ENCODE results near the gene SNAPIN.

Gene SNAPIN

GRCh38 chr1:153643100-153643499 lies 15.4 kb upstream of the SNAPIN start:
- no peak for TF ChIP-seq CTCF (IDR thresholded peaks at IDR 0.05; ENCODE audit: poor library complexity, severe bottlenecking)
- peaks cover 79% of the 10 kb centered on the region for H3K36me3 ChIP-seq (ENCODE audit: low read depth)
- ATAC-seq (ENCODE audit: low read depth): no peak

DNA sequence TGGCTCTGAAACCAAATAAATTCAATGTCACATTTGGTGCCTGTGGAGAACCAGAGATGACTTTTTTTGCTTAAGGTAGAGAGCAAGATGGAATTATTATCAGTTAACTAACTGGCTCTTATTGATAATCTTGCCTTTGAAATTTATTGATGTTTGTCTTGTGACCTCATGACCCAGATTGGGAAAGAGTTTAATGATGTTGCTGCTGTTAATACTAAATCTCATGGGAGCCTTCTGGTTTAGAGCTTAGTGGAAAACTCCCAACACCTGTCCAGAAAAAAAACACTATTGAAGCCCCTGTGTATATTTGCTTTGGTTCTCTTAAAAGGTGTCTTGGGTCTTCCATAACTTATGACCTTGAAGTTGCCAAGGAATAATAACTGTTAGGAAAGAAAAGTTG lies 14.7 kb upstream of the SNAPIN start:
- Histone ChIP-seq H3K4me3 (ENCODE audit: severe bottlenecking) (no peak overlapping the region), H3K4me1 (ENCODE audit: insufficient read depth, poor library complexity, severe bottlenecking) (no peaks in the 10 kb centered on the region), H3K36me3 (ENCODE audit: low read depth) (peaks cover 71% of the 10 kb centered on the region), H3K27me3 (ENCODE audit: insufficient read depth, poor library complexity, severe bottlenecking) (no peaks in the 10 kb centered on the region), H3K9me3 (ENCODE audit: severe bottlenecking) (no peaks in the 10 kb centered on the region), H3K27ac (ENCODE audit: poor library complexity, severe bottlenecking) (no peak overlapping the region)
- ATAC-seq (ENCODE audit: low read depth) (no peak), DNase-seq (ENCODE audit: low spot score) (no peak)
- TF ChIP-seq CTCF (IDR thresholded peaks at IDR 0.05; ENCODE audit: poor library complexity, severe bottlenecking): no peak

More at GRCh38 chr1:153643100-153643499, 15.4 kb upstream of the SNAPIN start:
- no peak for DNase-seq (ENCODE audit: low spot score)
- Histone ChIP-seq H3K9me3 (ENCODE audit: severe bottlenecking) (no peaks in the 10 kb centered on the region), H3K27me3 (ENCODE audit: insufficient read depth, poor library complexity, severe bottlenecking) (no peaks in the 10 kb centered on the region), H3K4me3 (ENCODE audit: severe bottlenecking) (no peak overlapping the region), H3K27ac (ENCODE audit: poor library complexity, severe bottlenecking) (no peak overlapping the region), H3K4me1 (ENCODE audit: insufficient read depth, poor library complexity, severe bottlenecking) (no peaks in the 10 kb centered on the region)

- ATAC-seq (ENCODE audit: low read depth) (peak; percentile 21), DNase-seq (ENCODE audit: low spot score) (no peak)
- peaks cover 42% of the 10 kb centered on the region for H3K36me3 ChIP-seq (ENCODE audit: low read depth)
- TF ChIP-seq CTCF (IDR thresholded peaks at IDR 0.05; ENCODE audit: poor library complexity, severe bottlenecking): no peak
- H3K27me3 ChIP-seq (ENCODE audit: insufficient read depth, poor library complexity, severe bottlenecking): no peaks in the 10 kb centered on the region
- H3K9me3 ChIP-seq (ENCODE audit: severe bottlenecking): no peaks in the 10 kb centered on the region
- no peak overlapping the region for H3K4me3 ChIP-seq (ENCODE audit: severe bottlenecking)
- no peak overlapping the region for H3K27ac ChIP-seq (ENCODE audit: poor library complexity, severe bottlenecking)
- H3K4me1 ChIP-seq (ENCODE audit: insufficient read depth, poor library complexity, severe bottlenecking): no peaks in the 10 kb centered on the region
Measured at GRCh38 chr1:153646672-153647345, 11.7 kb upstream of the SNAPIN start.

- ATAC-seq (ENCODE audit: low read depth) (peak; percentile 28), DNase-seq (ENCODE audit: low spot score) (no peak)
- Histone ChIP-seq H3K36me3 (ENCODE audit: low read depth) (peaks cover 36% of the 10 kb centered on the region), H3K4me3 (ENCODE audit: severe bottlenecking) (no peak overlapping the region), H3K27me3 (ENCODE audit: insufficient read depth, poor library complexity, severe bottlenecking) (no peaks in the 10 kb centered on the region), H3K4me1 (ENCODE audit: insufficient read depth, poor library complexity, severe bottlenecking) (no peaks in the 10 kb centered on the region), H3K27ac (ENCODE audit: poor library complexity, severe bottlenecking) (no peak overlapping the region), H3K9me3 (ENCODE audit: severe bottlenecking) (no peaks in the 10 kb centered on the region)
- no peak for TF ChIP-seq CTCF (IDR thresholded peaks at IDR 0.05; ENCODE audit: poor library complexity, severe bottlenecking)
Measured at GRCh38 chr1:153647346-153647714, 11.2 kb upstream of the SNAPIN start.

DNA sequence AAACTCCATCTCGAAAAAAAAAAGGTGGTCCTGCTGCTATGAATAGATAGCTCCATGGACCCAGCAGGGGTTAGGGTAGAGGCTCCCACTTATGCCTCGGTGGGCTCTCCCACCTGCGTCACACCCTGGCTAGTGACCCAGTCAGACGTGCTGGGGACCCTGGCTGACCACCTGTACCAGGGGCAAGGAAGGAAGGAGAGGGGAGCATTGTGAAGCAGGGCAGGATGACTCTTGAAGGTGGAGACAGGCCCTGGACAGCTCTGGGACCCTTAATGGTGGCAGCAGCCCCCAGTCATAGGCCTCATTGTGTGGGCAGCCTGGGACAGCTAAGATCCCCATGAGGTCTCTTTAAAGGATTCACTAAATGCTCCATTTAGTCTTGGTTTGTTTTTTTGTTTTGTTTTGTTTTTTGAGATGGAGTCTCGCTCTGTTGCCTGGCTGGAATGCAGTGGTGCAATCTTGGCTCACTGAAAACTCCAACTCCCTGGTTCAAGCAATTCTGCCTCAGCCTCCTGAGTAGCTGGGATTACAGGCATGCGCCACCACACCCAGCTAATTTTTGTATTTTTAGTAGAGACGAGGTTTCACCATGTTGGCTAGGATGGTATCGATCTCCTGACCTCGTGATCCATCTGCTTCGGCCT lies 10.4 kb upstream of the SNAPIN start:
- no peak for TF ChIP-seq CTCF (IDR thresholded peaks at IDR 0.05; ENCODE audit: poor library complexity, severe bottlenecking)
- Histone ChIP-seq H3K4me3 (ENCODE audit: severe bottlenecking) (no peak overlapping the region), H3K36me3 (ENCODE audit: low read depth) (peaks cover 28% of the 10 kb centered on the region), H3K27ac (ENCODE audit: poor library complexity, severe bottlenecking) (no peak overlapping the region), H3K27me3 (ENCODE audit: insufficient read depth, poor library complexity, severe bottlenecking) (no peaks in the 10 kb centered on the region), H3K4me1 (ENCODE audit: insufficient read depth, poor library complexity, severe bottlenecking) (peaks cover 5% of the 10 kb centered on the region), H3K9me3 (ENCODE audit: severe bottlenecking) (no peaks in the 10 kb centered on the region)
- DNase-seq (ENCODE audit: low spot score) (no peak), ATAC-seq (ENCODE audit: low read depth) (no peak)

Data from RWPE2 (cell line).